ENCODE measurements around the gene DNASE1L3.

The DNASE1L3 gene

GRCh38 chr3:58191361-58191991, 19.3 kb downstream of the DNASE1L3 start:
- no peak overlapping the region for H3K27ac ChIP-seq (ENCODE audit: low read depth, low read length)
- no peak overlapping the region for H2AFZ ChIP-seq (ENCODE audit: low read depth, low read length, severe bottlenecking)

GRCh38 chr3:58190882-58191281, 19.9 kb downstream of the DNASE1L3 start:
- no peak overlapping the region for H3K27ac ChIP-seq (ENCODE audit: low read depth, low read length)
- no peak overlapping the region for H2AFZ ChIP-seq (ENCODE audit: low read depth, low read length, severe bottlenecking)
- TF ChIP-seq EZH2phosphoT487 (conservative IDR thresholded peaks at IDR 0.05; ENCODE audit: low read length) (no peak), CTCF (IDR thresholded peaks at IDR 0.05; ENCODE audit: insufficient read depth, low read length, poor library complexity, severe bottlenecking) (no peak)
- no peaks in the 10 kb centered on the region for H3K79me2 ChIP-seq (ENCODE audit: insufficient read depth, low read length)
- no peaks in the 10 kb centered on the region; the same call in 1 of the 2 replicates for H3K36me3 ChIP-seq (ENCODE audit: low read length)
- no peaks in the 10 kb centered on the region for H4K20me1 ChIP-seq (ENCODE audit: low read depth, low read length)
- H3K27me3 ChIP-seq (ENCODE audit: low read length), result no peaks in the 10 kb centered on the region
- H3K4me2 ChIP-seq (ENCODE audit: low read depth, low read length, poor library complexity, severe bottlenecking), result no peak overlapping the region
- no peaks in the 10 kb centered on the region for H3F3A ChIP-seq (ENCODE audit: insufficient read depth)
- no peaks in the 10 kb centered on the region for H3K9me2 ChIP-seq (replicated peaks; ENCODE audit: insufficient read depth, low read length)
- no peak overlapping the region for H3K4me3 ChIP-seq (ENCODE audit: insufficient read depth, low read length, poor library complexity, severe bottlenecking)
- H3K9me3 ChIP-seq (ENCODE audit: insufficient read depth, low read length), result peaks cover 3% of the 10 kb centered on the region; the same call in 1 of the 2 replicates
- no peak overlapping the region for H3K9ac ChIP-seq (ENCODE audit: low read length)

More at GRCh38 chr3:58191361-58191991, 19.3 kb downstream of the DNASE1L3 start:
- Histone ChIP-seq H4K20me1 (ENCODE audit: low read depth, low read length) (no peaks in the 10 kb centered on the region), H3K9ac (ENCODE audit: low read length) (no peak overlapping the region), H3K9me3 (ENCODE audit: insufficient read depth, low read length) (peaks cover 5% of the 10 kb centered on the region; the same call in 1 of the 2 replicates), H3K79me2 (ENCODE audit: insufficient read depth, low read length) (no peaks in the 10 kb centered on the region), H3K9me2 (replicated peaks; ENCODE audit: insufficient read depth, low read length) (no peaks in the 10 kb centered on the region), H3K36me3 (ENCODE audit: low read length) (no peaks in the 10 kb centered on the region; the same call in 1 of the 2 replicates), H3K4me3 (ENCODE audit: insufficient read depth, low read length, poor library complexity, severe bottlenecking) (no peak overlapping the region), H3K4me2 (ENCODE audit: low read depth, low read length, poor library complexity, severe bottlenecking) (no peak overlapping the region), H3K27me3 (ENCODE audit: low read length) (no peaks in the 10 kb centered on the region), H3F3A (ENCODE audit: insufficient read depth) (peaks cover 1% of the 10 kb centered on the region)
- TF ChIP-seq EZH2phosphoT487 (conservative IDR thresholded peaks at IDR 0.05; ENCODE audit: low read length) (no peak), CTCF (IDR thresholded peaks at IDR 0.05; ENCODE audit: insufficient read depth, low read length, poor library complexity, severe bottlenecking) (no peak)

- no peak overlapping the region for H2AFZ ChIP-seq (ENCODE audit: low read depth, low read length, severe bottlenecking)
- H4K20me1 ChIP-seq (ENCODE audit: low read depth, low read length), result no peaks in the 10 kb centered on the region
- no peak for TF ChIP-seq EZH2phosphoT487 (conservative IDR thresholded peaks at IDR 0.05; ENCODE audit: low read length)
- TF ChIP-seq CTCF (IDR thresholded peaks at IDR 0.05; ENCODE audit: insufficient read depth, low read length, poor library complexity, severe bottlenecking), result no peak
- H3K4me2 ChIP-seq (ENCODE audit: low read depth, low read length, poor library complexity, severe bottlenecking), result no peak overlapping the region
- H3K9ac ChIP-seq (ENCODE audit: low read length), result no peak overlapping the region
- H3F3A ChIP-seq (ENCODE audit: insufficient read depth), result no peaks in the 10 kb centered on the region
- no peaks in the 10 kb centered on the region for H3K36me3 ChIP-seq (ENCODE audit: low read length)
- H3K27me3 ChIP-seq (ENCODE audit: low read length), result no peaks in the 10 kb centered on the region
- H3K9me2 ChIP-seq (replicated peaks; ENCODE audit: insufficient read depth, low read length), result no peaks in the 10 kb centered on the region
- no peaks in the 10 kb centered on the region for H3K79me2 ChIP-seq (ENCODE audit: insufficient read depth, low read length)
- no peak overlapping the region for H3K27ac ChIP-seq (ENCODE audit: low read depth, low read length)
- no peaks in the 10 kb centered on the region for H3K9me3 ChIP-seq (ENCODE audit: insufficient read depth, low read length)
- H3K4me3 ChIP-seq (ENCODE audit: insufficient read depth, low read length, poor library complexity, severe bottlenecking), result no peak overlapping the region
Measured at GRCh38 chr3:58190291-58190690, 20.5 kb downstream of the DNASE1L3 start.
